SK-N-SH (cell line): Measurements from ENCODE around the gene PTGDR2.

Experiments
- CTCF ChIP-seq: fragments of 200-600 bp; sonication (generic); IDR thresholded peaks from 2 replicates; pipeline ENCODE4 v1.6.1; 2017; ENCODE audit warnings: antibody characterized with exemption, mild to moderate bottlenecking, moderate library complexity
- ELF1 ChIP-seq: IDR thresholded peaks from 2 replicates; pipeline ENCODE4 v1.4.0; 2012
- EP300 ChIP-seq, 2 experiments: IDR thresholded peaks; 2 replicates each; pipeline versions ENCODE4 v1.4.0 to v1.6.1; 2012; ENCODE audit warnings: borderline replicate concordance in 1 of 2, low read depth in 1 of 2, low read length in 1 of 2
- EZH2phosphoT487 ChIP-seq: fragments of 200-600 bp; sonication (generic); IDR thresholded peaks from 2 replicates; pipeline ENCODE4 v1.6.1; 2017; ENCODE audit warnings: low read depth, mixed run types, mild to moderate bottlenecking, antibody characterized with exemption, moderate library complexity, borderline replicate concordance
- FOXM1 ChIP-seq: IDR thresholded peaks from 2 replicates; pipeline ENCODE4 v1.4.0; 2012; ENCODE audit warnings: low read depth, mild to moderate bottlenecking
- MAX ChIP-seq: IDR thresholded peaks from 2 replicates; pipeline ENCODE4 v1.4.0; 2012; ENCODE audit warnings: low read depth
- MXI1 ChIP-seq: IDR thresholded peaks from 2 replicates; pipeline ENCODE4 v1.6.1; 2012; ENCODE audit warnings: mild to moderate bottlenecking, low read depth, low read length, improper control_type of control experiment
- NRF1 ChIP-seq: IDR thresholded peaks from 2 replicates; pipeline ENCODE4 v1.6.1; 2012; ENCODE audit warnings: low read depth, mild to moderate bottlenecking, low read length
- POLR2AphosphoS5 ChIP-seq: IDR thresholded peaks from 2 replicates; pipeline ENCODE4 v1.6.1; 2012; ENCODE audit warnings: low read depth, low read length
- RAD21 ChIP-seq: IDR thresholded peaks from 2 replicates; pipeline ENCODE4 v1.6.1; 2012; ENCODE audit warnings: mild to moderate bottlenecking, low read length
- REST ChIP-seq: IDR thresholded peaks from 2 replicates; pipeline ENCODE4 v1.6.1; 2012; ENCODE audit warnings: mild to moderate bottlenecking, low read depth, low read length, moderate library complexity
- RXRA ChIP-seq: IDR thresholded peaks from 2 replicates; pipeline ENCODE4 v1.4.0; 2012; ENCODE audit warnings: low read depth, mild to moderate bottlenecking, borderline replicate concordance
- SMC3 ChIP-seq: IDR thresholded peaks from 2 replicates; pipeline ENCODE4 v1.6.1; 2012; ENCODE audit warnings: low read depth, low read length, improper control_type of control experiment
- TCF12 ChIP-seq: IDR thresholded peaks from 2 replicates; pipeline ENCODE4 v1.4.0; 2012

- TF ChIP-seq POLR2AphosphoS5 (no peak), REST (no peak), RAD21 (no peak), TCF12 (no peak), MAX (no peak), MXI1 (no peak), RXRA (no peak), CTCF (no peak), EZH2phosphoT487 (no peak), EP300 (IDR thresholded peaks at IDR 0.05; ENCODE audit: borderline replicate concordance in 1 of 2, low read depth in 1 of 2, low read length in 1 of 2) (no peak), ELF1 (no peak), SMC3 (no peak), FOXM1 (no peak), NRF1 (no peak)
These were observed 8.1 kb upstream of the PTGDR2 start for GRCh38 chr11:60863550-60864521.
